ENCODE measurements around the gene CCBE1. TPM values are rescaled to one million over a fixed set of nuclear protein-coding genes. Genes with fewer than 3 reads are reported as not detected.

CCBE1 gene
- polyA plus RNA-seq, 1 of the 3 experiments (the other 2 are of a cell fraction) = 5.0 TPM

GRCh38 chr18:59604877-59605276 lies 92.3 kb downstream of the CCBE1 start:
- ChIA-PET POLR2A (no interaction called here), CTCF (interaction anchor here (0.7 to 1.0 kb wide), 2 partner anchors 26 to 218 kb away, joined by 3 read pairs; no protein-coding TSS in a partner anchor)
- H3K79me2 ChIP-seq (ENCODE audit: insufficient read depth) = no peaks in the 10 kb centered on the region
- no peaks in the 10 kb centered on the region for H4K20me1 ChIP-seq (ENCODE audit: insufficient read depth)
- H3K36me3 ChIP-seq (replicated peaks in 1 of 2; ENCODE audit: control insufficient read depth in 1 of 2, insufficient read depth in 2 of 2, low read length in 1 of 2) = no peaks in the 10 kb centered on the region
- no peaks in the 10 kb centered on the region for H3K27me3 ChIP-seq (ENCODE audit: insufficient read depth)
- 76% methylated on average over 3 of the region's 3 CpGs for WGBS (ENCODE audit: low lambda C conversion rate)
- H3K4me3 ChIP-seq (ENCODE audit: low read depth in 2 of 2, low read length in 1 of 2) = no peak overlapping the region
- no peak overlapping the region for H3K4me2 ChIP-seq
- H3K9me2 ChIP-seq = no peaks in the 10 kb centered on the region
- H3F3A ChIP-seq (replicated peaks; ENCODE audit: insufficient read depth) = no peaks in the 10 kb centered on the region
- no peak overlapping the region for H3K9ac ChIP-seq
- H3K9me3 ChIP-seq = no peaks in the 10 kb centered on the region
- no peak for DNase-seq
- peaks cover 0 to 3% of the 10 kb centered on the region in 2 experiments; a peak in 2 of 4 replicates for H3K4me1 ChIP-seq (ENCODE audit: control insufficient read depth in 1 of 2, insufficient read depth in 2 of 2, low read depth in 1 of 2, low read length in 1 of 2)
- no peak for TF ChIP-seq YY1 (IDR thresholded peaks at IDR 0.05; ENCODE audit: low read depth)
- TF ChIP-seq RFX5 (IDR thresholded peaks at IDR 0.05; ENCODE audit: low read length) = no peak
- TF ChIP-seq FOXJ3 (CRISPR knock-in tag; IDR thresholded peaks at IDR 0.05) = no peak
- TF ChIP-seq USF1 (IDR thresholded peaks at IDR 0.05; ENCODE audit: borderline replicate concordance, low read depth) = no peak
- H2AFZ ChIP-seq (ENCODE audit: low read depth) = no peak overlapping the region
- H3K27ac ChIP-seq (ENCODE audit: low read depth in 2 of 2, low read length in 1 of 2) = no peak overlapping the region

DNA sequence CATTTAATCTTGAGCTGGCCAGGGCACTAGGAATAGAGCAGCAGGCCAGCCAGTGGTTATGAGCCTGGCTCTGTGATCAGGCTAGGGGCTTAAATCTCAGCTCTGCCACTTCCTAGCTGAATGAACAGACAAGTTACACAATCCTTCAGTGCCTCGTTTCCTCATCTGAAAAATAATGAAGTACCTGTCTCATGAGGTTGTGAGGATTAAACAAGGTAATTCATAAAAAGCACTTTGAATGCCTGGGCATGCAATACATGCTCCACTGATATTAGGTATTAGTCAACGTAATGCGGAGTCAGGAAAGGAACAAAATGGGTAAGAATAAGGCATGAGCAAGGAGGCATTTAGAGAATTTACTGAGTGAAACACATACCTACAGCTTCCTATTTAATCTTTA lies 100.2 kb downstream of the CCBE1 start:
- H3K4me1 ChIP-seq (ENCODE audit: control insufficient read depth in 1 of 2, insufficient read depth in 2 of 2, low read depth in 1 of 2, low read length in 1 of 2) = peaks cover 0 to 2% of the 10 kb centered on the region in 2 experiments; a peak in 1 of 4 replicates
- DNase-seq = no peak
- H3K27me3 ChIP-seq (ENCODE audit: insufficient read depth) = no peaks in the 10 kb centered on the region
- H3K27ac ChIP-seq (ENCODE audit: low read depth in 2 of 2, low read length in 1 of 2) = no peak overlapping the region
- CTCF ChIA-PET = no interaction called here
- H3K4me2 ChIP-seq = no peak overlapping the region
- POLR2A ChIA-PET = no interaction called here
- no peak overlapping the region for H3K4me3 ChIP-seq (ENCODE audit: low read depth in 2 of 2, low read length in 1 of 2)
- H4K20me1 ChIP-seq (ENCODE audit: insufficient read depth) = no peaks in the 10 kb centered on the region
- H3F3A ChIP-seq (replicated peaks; ENCODE audit: insufficient read depth) = peaks cover 11% of the 10 kb centered on the region
- H3K79me2 ChIP-seq (ENCODE audit: insufficient read depth) = no peaks in the 10 kb centered on the region
- H2AFZ ChIP-seq (ENCODE audit: low read depth) = no peak overlapping the region
- H3K36me3 ChIP-seq (replicated peaks in 1 of 2; ENCODE audit: control insufficient read depth in 1 of 2, insufficient read depth in 2 of 2, low read length in 1 of 2) = no peaks in the 10 kb centered on the region
- H3K9me3 ChIP-seq = no peaks in the 10 kb centered on the region
- H3K9ac ChIP-seq = no peak overlapping the region
- TF ChIP-seq CHD2 (IDR thresholded peaks at IDR 0.05; ENCODE audit: low read length, partially characterized antibody) = no peak
- TF ChIP-seq ELF1 (IDR thresholded peaks at IDR 0.05) = no peak
- no peak for TF ChIP-seq FOSL2 (IDR thresholded peaks at IDR 0.05; ENCODE audit: borderline replicate concordance, low read depth)
- TF ChIP-seq IRF3 (IDR thresholded peaks at IDR 0.05; ENCODE audit: low read depth, low read length) = no peak
- no peak for TF ChIP-seq CTCF (IDR thresholded peaks at IDR 0.05)
- no peak for TF ChIP-seq SIN3A (IDR thresholded peaks at IDR 0.05; ENCODE audit: borderline replicate concordance, low read depth, low read length)
- no peak for TF ChIP-seq SMC3 (IDR thresholded peaks at IDR 0.05; ENCODE audit: low read depth, low read length)
- no peak for TF ChIP-seq RXRA (IDR thresholded peaks at IDR 0.05; ENCODE audit: borderline replicate concordance, low read depth)
- TF ChIP-seq RAD21 (IDR thresholded peaks at IDR 0.05; ENCODE audit: low read length) = no peak
- no peak for TF ChIP-seq POLR2AphosphoS5 (IDR thresholded peaks at IDR 0.05; ENCODE audit: low read depth, low read length)
- TF ChIP-seq FOXJ3 (CRISPR knock-in tag; IDR thresholded peaks at IDR 0.05) = no peak
- TF ChIP-seq EP300 (IDR thresholded peaks at IDR 0.05; ENCODE audit: borderline replicate concordance in 1 of 2, low read depth in 1 of 2, low read length in 1 of 2) = no peak
- TF ChIP-seq RFX5 (IDR thresholded peaks at IDR 0.05; ENCODE audit: low read length) = no peak
- no peak for TF ChIP-seq NFIC (IDR thresholded peaks at IDR 0.05; ENCODE audit: borderline replicate concordance)
- no peak for TF ChIP-seq JUND (IDR thresholded peaks at IDR 0.05)
- TF ChIP-seq REST (IDR thresholded peaks at IDR 0.05; ENCODE audit: low read depth, low read length) = no peak
- TF ChIP-seq, protein P1, sequence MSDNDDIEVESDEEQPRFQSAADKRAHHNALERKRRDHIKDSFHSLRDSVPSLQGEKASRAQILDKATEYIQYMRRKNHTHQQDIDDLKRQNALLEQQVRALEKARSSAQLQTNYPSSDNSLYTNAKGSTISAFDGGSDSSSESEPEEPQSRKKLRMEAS (IDR thresholded peaks at IDR 0.05; ENCODE audit: low read depth) = no peak
- TF ChIP-seq NRF1 (IDR thresholded peaks at IDR 0.05; ENCODE audit: low read depth, low read length) = no peak
- 72% methylated on average over 3 of the region's 3 CpGs for WGBS (ENCODE audit: low lambda C conversion rate)
- no peaks in the 10 kb centered on the region for H3K9me2 ChIP-seq
